Spleen (tissue), 11 donors: Measurements from ENCODE around the gene DNMBP. TPM values are rescaled to one million over a fixed set of nuclear protein-coding genes. Genes with fewer than 3 reads are reported as not detected.

Experiments used
- DNase-seq: peaks from one replicate; pipeline ENCODE4 v3.0.0-alpha.2; 2020
- H3K27ac ChIP-seq, 8 donors: fragments of 200-600 bp; sonication (generic) in 7 of 8; 1 replicate in 4 of 8; 2 replicates in 4 of 8; pipeline versions ENCODE4 v1.5.0 to v1.8.0; 2016 to 2021; ENCODE audit warnings: inconsistent platforms in 4 of 8, mild to moderate bottlenecking in 4 of 8, moderate library complexity in 1 of 8
- H3K27me3 ChIP-seq, 7 donors: fragments of 200-600 bp; sonication (generic) in 6 of 7; replicated peaks in 1 of 7; 1 replicate in 4 of 7; 2 replicates in 3 of 7; pipeline versions ENCODE4 v1.5.0 to v1.8.0; 2016 to 2021; ENCODE audit warnings: inconsistent platforms in 3 of 7, mild to moderate bottlenecking in 1 of 7
- H3K36me3 ChIP-seq, 6 donors: fragments of 200-600 bp; sonication (generic) in 5 of 6; 1 replicate in 4 of 6; 2 replicates in 2 of 6; pipeline versions ENCODE4 v1.5.0 to v1.8.0; 2016 to 2021; ENCODE audit warnings: inconsistent platforms in 2 of 6
- H3K4me1 ChIP-seq, 6 donors: fragments of 200-600 bp; sonication (generic) in 5 of 6; 1 replicate in 3 of 6; 2 replicates in 3 of 6; pipeline versions ENCODE4 v1.5.0 to v1.8.0; 2016 to 2021; ENCODE audit warnings: inconsistent platforms in 3 of 6
- H3K4me3 ChIP-seq, 8 donors: fragments of 200-600 bp; sonication (generic) in 7 of 8; 1 replicate in 4 of 8; 2 replicates in 4 of 8; pipeline versions ENCODE4 v1.5.0 to v1.8.0; 2016 to 2021; ENCODE audit warnings: inconsistent platforms in 4 of 8, mild to moderate bottlenecking in 4 of 8, moderate library complexity in 2 of 8
- H3K9me3 ChIP-seq, 8 donors: fragments of 200-600 bp; sonication (generic) in 7 of 8; 1 replicate in 4 of 8; 2 replicates in 4 of 8; pipeline versions ENCODE4 v1.5.0 to v1.8.0; 2016 to 2021; ENCODE audit warnings: inconsistent platforms in 4 of 8
- CTCF ChIP-seq, 11 experiments: fragments of 200-600 bp in 7 of 11; fragments of 450-650 bp in 4 of 11; sonication (generic) in 4 of 11; IDR thresholded peaks in 8 of 11; conservative IDR thresholded peaks in 3 of 11; 1 replicate in 7 of 11; 2 replicates in 4 of 11; pipeline versions ENCODE4 v1.4.0 to v1.8.0; 2016 to 2021; ENCODE audit warnings: antibody characterized with exemption in 11 of 11, inconsistent platforms in 4 of 11, mild to moderate bottlenecking in 1 of 11
- POLR2A ChIP-seq, 3 donors: fragments of 450-650 bp; IDR thresholded peaks; one replicate each; pipeline ENCODE4 v1.5.1; 2017; ENCODE audit warnings: antibody characterized with exemption in 3 of 3, mild to moderate bottlenecking in 1 of 3
- POLR2AphosphoS5 ChIP-seq, 3 donors: sonication (generic); formaldehyde crosslinking; IDR thresholded peaks; one replicate each; pipeline ENCODE4 v1.5.1; 2017; ENCODE audit warnings: antibody characterized with exemption in 3 of 3
- WGBS, 5 donors: extraction: QIAGEN DNeasy Blood & Tissue Kit in 3 of 5; methylation state at CpG; one replicate each; pipeline versions ENCODE4 v1.1.5 to v1.1.7; 2013 to 2018; 5-methylcytosine and 5-hydroxymethylcytosine counted together
- intact Hi-C: fragments of 100-400 bp; cut with DNase I; formaldehyde crosslinking; loops from one replicate; pipeline ENCODE4 v1.15.0; 2023; ENCODE audit warnings: low total_unique reads
- polyA plus RNA-seq, 3 donors: library from polyadenylated mRNA; stranded (reverse); fragments of 200-250 nt; gene quantifications; one replicate each; pipeline ENCODE4 v1.2.1, GENCODE V29; 2013
- total RNA-seq, 7 donors: library from RNA; depleted of rRNA in 3 of 7; stranded (reverse); fragments of >200 nt in 3 of 7; fragmentation: NEBNext Ultra II Directional in 4 of 7; extraction: Animal tissue kit (Norgen Biotek cat#: 25700) in 4 of 7; gene quantifications; one replicate each; pipeline versions ENCODE4 v1.1.0 to v1.2.1, GENCODE V29; 2016 to 2021
- donor health status: healthy with polysubstance abuse.
- donor health status: DM: no; HTN: no; CAD: no; lungs with moderate emphysema.
- donor health status: DM: no; HTN: no; CAD: no.
- donor health status: Bipolar disorder and iron deficiency.
- donor health status: healthy.
- donor health status: DM: no; HTN: no; CAD: no.
- donor health status: DM: yes; HTN: yes; CAD: no.

Gene DNMBP
- total and polyA plus RNA-seq, 10 donors = 4.6 to 19.5 (median 15.9) TPM

- H3K27ac ChIP-seq = peak overlapping the region in 2 of 8 donors; percentile 39 to 67
- TF ChIP-seq POLR2AphosphoS5 (IDR thresholded peaks at IDR 0.05) (no peak), CTCF (IDR thresholded peaks at IDR 0.05 in 8 of 11, conservative IDR thresholded peaks at IDR 0.05 in 3 of 11) (no peak), POLR2A (IDR thresholded peaks at IDR 0.05) (no peak)
- no peak overlapping the region for H3K4me3 ChIP-seq
- no peaks in the 10 kb centered on the region for H3K4me1 ChIP-seq
- intact Hi-C loops = no loop called here
- peaks cover 0 to 6% (median 0%) of the 10 kb centered on the region in 6 donors for H3K36me3 ChIP-seq
- H3K27me3 ChIP-seq = no peaks in the 10 kb centered on the region
- no peak for DNase-seq
- peaks cover 0 to 12% (median 7%) of the 10 kb centered on the region in 8 donors for H3K9me3 ChIP-seq
- 50 to 80% (median 62%) methylated on average over 2 of the region's 2 CpGs for WGBS, 5 donors
Measured at GRCh38 chr10:99828464-99828863, 181.3 kb downstream of the DNMBP start.

- Histone ChIP-seq H3K9me3 (peaks cover 0 to 12% (median 7%) of the 10 kb centered on the region in 8 donors), H3K27me3 (no peaks in the 10 kb centered on the region), H3K4me1 (no peaks in the 10 kb centered on the region), H3K36me3 (peaks cover 0 to 6% (median 0%) of the 10 kb centered on the region in 6 donors), H3K4me3 (no peak overlapping the region), H3K27ac (peak overlapping the region in 2 of 8 donors; percentile 39 to 67)
- TF ChIP-seq CTCF (IDR thresholded peaks at IDR 0.05 in 8 of 11, conservative IDR thresholded peaks at IDR 0.05 in 3 of 11) = no peak
- no peak for TF ChIP-seq POLR2AphosphoS5 (IDR thresholded peaks at IDR 0.05)
- no peak for TF ChIP-seq POLR2A (IDR thresholded peaks at IDR 0.05)
- no peak for DNase-seq
- WGBS, 5 donors = 78 to 93% (median 82%) methylated on average over 2 to 3 of the region's 3 CpGs
- intact Hi-C loops = no loop called here
Measured at GRCh38 chr10:99827936-99828335, 181.8 kb downstream of the DNMBP start.

Other genes with a start within 250 kb of the DNMBP start
- 1 to 10 TPM; 1.3 to 4.9 (median 3.4) TPM for gene ABCC2, start 227.3 kb downstream of the DNMBP start, total RNA-seq
- gene ABCC2, start 227.3 kb downstream of the DNMBP start, polyA plus RNA-seq = 1 to 10 TPM; 1.0 to 1.3 (median 1.2) TPM
- gene CPN1, start 71.9 kb upstream of the DNMBP start, total RNA-seq = not detected
- gene CPN1, start 71.9 kb upstream of the DNMBP start, polyA plus RNA-seq = not detected
- gene ERLIN1, start 176.1 kb upstream of the DNMBP start, total RNA-seq = 10 to 100 TPM; 17.2 to 29.6 (median 19.3) TPM
- 1 to 10 TPM; 2.6 to 5.9 (median 3.6) TPM for gene ERLIN1, start 176.1 kb upstream of the DNMBP start, polyA plus RNA-seq
- 10 to 100 TPM; 17.5 to 26.4 (median 24.8) TPM for gene CHUK, start 219.6 kb upstream of the DNMBP start, total RNA-seq
- gene CHUK, start 219.6 kb upstream of the DNMBP start, polyA plus RNA-seq = 1 to 10 TPM; 5.9 to 8.6 (median 6.6) TPM